SK-N-SH (cell line): ENCODE data around the gene CDK13. TPM values are rescaled to one million over a fixed set of nuclear protein-coding genes. Genes with fewer than 3 reads are reported as not detected.

Experiments used
- CTCF ChIA-PET: fragments of 300-600, 350-600 bp; formaldehyde crosslinking; extraction: SDS; loops from one replicate; lab custom pipeline; 2021; lab: Yijun Ruan, JAX
- POLR2A ChIA-PET: fragments of 350-600 bp; sonication (Branson Sonifier 250); formaldehyde crosslinking; extraction: SDS; loops from one replicate; lab custom pipeline; 2020; ENCODE audit warnings: antibody characterized with exemption, inconsistent platforms; lab: Yijun Ruan, JAX
- DNase-seq: peaks from one replicate; pipeline ENCODE4 v3.0.0; 2012
- H2AFZ ChIP-seq: fragments of 200-600 bp; sonication (generic); 2 replicates; pipeline ENCODE4 v1.8.1; 2016; ENCODE audit warnings: antibody characterized with exemption, mild to moderate bottlenecking, low read depth
- H3F3A ChIP-seq: fragments of 200-600 bp; sonication (generic); replicated peaks from 2 replicates; pipeline ENCODE3; 2016; ENCODE audit warnings: antibody characterized with exemption, mild to moderate bottlenecking; ENCODE audit not compliant: insufficient read depth
- H3K27ac ChIP-seq, 2 experiments: fragments of 200-500 bp in 1 of 2; fragments of 200-600 bp in 1 of 2; sonication (Bioruptor generic) in 1 of 2; sonication (generic), shearing (Covaris generic) in 1 of 2; 2 replicates each; pipeline versions ENCODE4 v1.5.1 to v1.6.1; 2014 to 2016; ENCODE audit warnings: low read depth in 2 of 2, inconsistent platforms in 1 of 2, low read length in 1 of 2, mild to moderate bottlenecking in 1 of 2, mixed read lengths in 1 of 2
- H3K27me3 ChIP-seq: fragments of 200-600 bp; sonication (generic), shearing (Covaris generic); 2 replicates; pipeline ENCODE4 v1.6.1; 2016; ENCODE audit warnings: mixed run types; ENCODE audit not compliant: insufficient read depth
- H3K36me3 ChIP-seq, 2 experiments: fragments of 200-500 bp in 1 of 2; fragments of 200-600 bp in 1 of 2; sonication (Bioruptor generic) in 1 of 2; sonication (generic) in 1 of 2; replicated peaks in 1 of 2; 2 replicates each; pipeline versions ENCODE3 to v1.5.1; 2014 to 2016; ENCODE audit warnings: low read length in 1 of 2, mild to moderate bottlenecking in 1 of 2; ENCODE audit not compliant: insufficient read depth in 2 of 2, control insufficient read depth in 1 of 2
- H3K4me1 ChIP-seq, 2 experiments: fragments of 200-500 bp in 1 of 2; fragments of 200-600 bp in 1 of 2; sonication (Bioruptor generic) in 1 of 2; sonication (generic), shearing (Covaris generic) in 1 of 2; 2 replicates each; pipeline versions ENCODE4 v1.5.1 to v1.6.1; 2014 to 2016; ENCODE audit warnings: low read depth in 1 of 2, low read length in 1 of 2, mixed run types in 1 of 2; ENCODE audit not compliant: insufficient read depth in 2 of 2, control insufficient read depth in 1 of 2
- H3K4me2 ChIP-seq: fragments of 200-600 bp; sonication (generic), shearing (Covaris generic); 2 replicates; pipeline ENCODE4 v1.6.1; 2017; ENCODE audit warnings: mixed run types
- H3K4me3 ChIP-seq, 2 experiments: fragments of 200-500 bp in 1 of 2; fragments of 200-600 bp in 1 of 2; sonication (Bioruptor generic) in 1 of 2; sonication (generic), shearing (Covaris generic) in 1 of 2; 2 replicates each; pipeline versions ENCODE4 v1.5.1 to v1.8.1; 2014 to 2016; ENCODE audit warnings: low read depth in 2 of 2, inconsistent platforms in 1 of 2, low read length in 1 of 2, mild to moderate bottlenecking in 1 of 2, mixed read lengths in 1 of 2, moderate library complexity in 1 of 2
- H3K79me2 ChIP-seq: fragments of 200-600 bp; sonication (generic); 2 replicates; pipeline ENCODE4 v1.8.1; 2017; ENCODE audit warnings: mild to moderate bottlenecking; ENCODE audit not compliant: insufficient read depth
- H3K9ac ChIP-seq: fragments of 200-600 bp; sonication (generic); 2 replicates; pipeline ENCODE4 v1.6.1; 2017; ENCODE audit warnings: mixed run types
- H3K9me2 ChIP-seq: fragments of 200-600 bp; sonication (generic); 2 replicates; pipeline ENCODE4 v1.6.1; 2017; ENCODE audit warnings: mixed run types
- H3K9me3 ChIP-seq: fragments of 200-600 bp; sonication (generic); 2 replicates; pipeline ENCODE4 v1.6.1; 2017; ENCODE audit warnings: mixed run types, mild to moderate bottlenecking, moderate library complexity
- H4K20me1 ChIP-seq: fragments of 200-600 bp; sonication (generic); 2 replicates; pipeline ENCODE4 v1.6.1; 2017; ENCODE audit warnings: mild to moderate bottlenecking, mixed run types; ENCODE audit not compliant: insufficient read depth
- CHD2 ChIP-seq: fragments of 150-350 bp; IDR thresholded peaks from 2 replicates; pipeline ENCODE4 v1.6.1; 2018; ENCODE audit warnings: low read length; ENCODE audit not compliant: partially characterized antibody
- ELF1 ChIP-seq: IDR thresholded peaks from 2 replicates; pipeline ENCODE4 v1.4.0; 2012
- EZH2phosphoT487 ChIP-seq: fragments of 200-600 bp; sonication (generic); IDR thresholded peaks from 2 replicates; pipeline ENCODE4 v1.6.1; 2017; ENCODE audit warnings: low read depth, mixed run types, mild to moderate bottlenecking, antibody characterized with exemption, moderate library complexity, borderline replicate concordance
- FOXJ3 ChIP-seq: sonication (generic); formaldehyde crosslinking; IDR thresholded peaks from 2 replicates; pipeline ENCODE4 v1.5.1; 2020; ENCODE audit warnings: mild to moderate bottlenecking, missing genetic modification reagents
- GABPA ChIP-seq: IDR thresholded peaks from 2 replicates; pipeline ENCODE4 v1.4.0; 2012; ENCODE audit warnings: low read depth, mild to moderate bottlenecking
- GATA2 ChIP-seq: sonication (generic); formaldehyde crosslinking; IDR thresholded peaks from 2 replicates; pipeline ENCODE4 v1.5.0; 2020; ENCODE audit warnings: mild to moderate bottlenecking, missing genetic modification reagents
- IRF3 ChIP-seq: fragments of 150-350 bp; IDR thresholded peaks from 2 replicates; pipeline ENCODE4 v1.6.1; 2016; ENCODE audit warnings: mild to moderate bottlenecking, low read depth, low read length
- JUND ChIP-seq: IDR thresholded peaks from 2 replicates; pipeline ENCODE4 v1.4.0; 2012
- MAX ChIP-seq: IDR thresholded peaks from 2 replicates; pipeline ENCODE4 v1.4.0; 2012; ENCODE audit warnings: low read depth
- MEF2A ChIP-seq: IDR thresholded peaks from 2 replicates; pipeline ENCODE4 v1.4.0; 2012; ENCODE audit warnings: low read depth, borderline replicate concordance
- MXI1 ChIP-seq: IDR thresholded peaks from 2 replicates; pipeline ENCODE4 v1.6.1; 2012; ENCODE audit warnings: mild to moderate bottlenecking, low read depth, low read length, improper control_type of control experiment
- PBX3 ChIP-seq: IDR thresholded peaks from 2 replicates; pipeline ENCODE4; 2012
- POLR2AphosphoS5 ChIP-seq: IDR thresholded peaks from 2 replicates; pipeline ENCODE4 v1.6.1; 2012; ENCODE audit warnings: low read depth, low read length
- SIN3A ChIP-seq: IDR thresholded peaks from 2 replicates; pipeline ENCODE4 v1.6.1; 2012; ENCODE audit warnings: low read depth, mild to moderate bottlenecking, low read length, moderate library complexity, borderline replicate concordance
- SMC3 ChIP-seq: IDR thresholded peaks from 2 replicates; pipeline ENCODE4 v1.6.1; 2012; ENCODE audit warnings: low read depth, low read length, improper control_type of control experiment
- TEAD4 ChIP-seq: IDR thresholded peaks from 2 replicates; pipeline ENCODE4 v1.4.0; 2012; ENCODE audit warnings: mild to moderate bottlenecking, borderline replicate concordance; ENCODE audit not compliant: insufficient read depth
- USF1 ChIP-seq: IDR thresholded peaks from 2 replicates; pipeline ENCODE4 v1.4.0; 2012; ENCODE audit warnings: low read depth, borderline replicate concordance
- USF2 ChIP-seq: fragments of 150-350 bp; IDR thresholded peaks from 2 replicates; pipeline ENCODE4 v1.6.1; 2017; ENCODE audit warnings: antibody characterized with exemption, low read length, low read depth, borderline replicate concordance
- YY1 ChIP-seq: IDR thresholded peaks from 2 replicates; pipeline ENCODE4 v1.4.0; 2012; ENCODE audit warnings: low read depth, mild to moderate bottlenecking
- ZBTB33 ChIP-seq: IDR thresholded peaks from 2 replicates; pipeline ENCODE4 v1.4.0; 2012; ENCODE audit warnings: low read depth, borderline replicate concordance
- WGBS: methylation state at CpG from one replicate; pipeline ENCODE4 v1.1.6; 2017; ENCODE audit warnings: low lambda C conversion rate; 5-methylcytosine and 5-hydroxymethylcytosine counted together
- polyA plus RNA-seq, 3 experiments: library from polyadenylated mRNA; depleted of rRNA; stranded (reverse); fragments of >200 nt; gene quantifications; 2 replicates each; pipeline ENCODE4 v1.2.3, GENCODE V29; 2012

The CDK13 gene
- polyA plus RNA-seq, 1 of the 3 experiments (the other 2 are of a cell fraction) = 23.1 TPM

- H3K27me3 ChIP-seq = peaks cover 6% of the 10 kb centered on the region; the same call in 1 of the 2 replicates
- H3K4me3 ChIP-seq = no peak overlapping the region
- no peaks in the 10 kb centered on the region for H3F3A ChIP-seq
- H3K4me1 ChIP-seq = no peaks in the 10 kb centered on the region
- H4K20me1 ChIP-seq = no peaks in the 10 kb centered on the region
- H3K9me3 ChIP-seq = no peaks in the 10 kb centered on the region
- H3K36me3 ChIP-seq = no peaks in the 10 kb centered on the region
- ChIA-PET POLR2A (no interaction called here), CTCF (interaction anchor here (0.7 to 1.8 kb wide), 2 partner anchors 14 to 295 kb away, joined by 3 to 6 read pairs; no protein-coding TSS in a partner anchor)
- no peak overlapping the region for H3K4me2 ChIP-seq
- no peak overlapping the region for H2AFZ ChIP-seq
- no peak for DNase-seq
- 0 out of 2 replicates have a peak, but pooled peaks cover 4% of the 10 kb centered on the region for H3K9me2 ChIP-seq
- H3K27ac ChIP-seq = no peak overlapping the region
- no peak overlapping the region for H3K9ac ChIP-seq
- no peak for TF ChIP-seq SMC3
- no peak for TF ChIP-seq YY1
- no peak for TF ChIP-seq JUND
- no peak for TF ChIP-seq SIN3A
- TF ChIP-seq GABPA = no peak
- no peak for TF ChIP-seq FOXJ3 (CRISPR knock-in tag)
- TF ChIP-seq EZH2phosphoT487 = no peak
- TF ChIP-seq, all 33 proteins: peak for 0
- 76% methylated on average over 2 of the region's 2 CpGs for WGBS
- no peaks in the 10 kb centered on the region for H3K79me2 ChIP-seq
Measured at GRCh38 chr7:39937366-39938153, 12.5 kb upstream of the CDK13 start.

- Histone ChIP-seq H3K4me3 (no peak overlapping the region), H3K9me2 (no peaks in the 10 kb centered on the region), H4K20me1 (no peaks in the 10 kb centered on the region), H3F3A (peaks cover 2% of the 10 kb centered on the region), H3K9ac (no peak overlapping the region), H3K4me1 (peaks cover 0 to under 1% of the 10 kb centered on the region in 2 experiments; a peak in 1 of 4 replicates), H3K36me3 (no peaks in the 10 kb centered on the region), H2AFZ (no peak overlapping the region), H3K79me2 (peaks cover 2% of the 10 kb centered on the region; the same call in 1 of the 2 replicates), H3K4me2 (no peak overlapping the region), H3K9me3 (no peaks in the 10 kb centered on the region; the same call in 1 of the 2 replicates), H3K27ac (no peak overlapping the region), H3K27me3 (no peaks in the 10 kb centered on the region; the same call in 1 of the 2 replicates)
- DNase-seq = no peak
- WGBS = 87% methylated on average over 2 of the region's 2 CpGs
- POLR2A ChIA-PET = no interaction called here
- CTCF ChIA-PET = interaction anchor here (1.1 to 1.3 kb wide), 2 partner anchors 8 to 24 kb away, joined by 3 read pairs; partner anchors contain the start of gene CDK13
- TF ChIP-seq MAX (no peak), EZH2phosphoT487 (no peak), TEAD4 (no peak), MEF2A (no peak), POLR2AphosphoS5 (no peak), PBX3 (no peak), JUND (no peak), CHD2 (no peak), GATA2 (CRISPR knock-in tag) (no peak), USF1 (no peak), USF2 (no peak), ZBTB33 (no peak), YY1 (no peak), IRF3 (no peak), MXI1 (no peak), ELF1 (no peak), GABPA (no peak)
Measured at GRCh38 chr7:39942883-39943282, 7.2 kb upstream of the CDK13 start.
